HEK293 (cell line): Measurements from ENCODE around the gene CBX8.

ENCODE experiments used
- CTCF ChIA-PET: fragments of 350-600 bp; formaldehyde crosslinking; extraction: SDS; loops from one replicate; lab custom pipeline; 2021; ENCODE audit warnings: antibody characterized with exemption; lab: Yijun Ruan, JAX
- POLR2A ChIA-PET: fragments of 300-600 bp; formaldehyde crosslinking; extraction: SDS; loops from one replicate; lab custom pipeline; 2020; ENCODE audit warnings: antibody characterized with exemption, inconsistent platforms; lab: Yijun Ruan, JAX
- H3K27ac ChIP-seq: fragments of 200-500 bp; sonication (Bioruptor generic); 2 replicates; pipeline ENCODE4 v1.5.1; 2014; ENCODE audit warnings: low read depth, low read length, control low read depth, inconsistent platforms; ENCODE audit errors: extremely low read depth
- H3K36me3 ChIP-seq, 2 experiments: fragments of 200-500 bp in 1 of 2; sonication (Bioruptor generic) in 1 of 2; 1 replicate in 1 of 2; 2 replicates in 1 of 2; pipeline ENCODE4 v1.5.1; 2014 to 2017; ENCODE audit warnings: inconsistent platforms in 2 of 2, low read length in 2 of 2; ENCODE audit not compliant: control insufficient read depth in 2 of 2, insufficient read depth in 1 of 2
- H3K4me1 ChIP-seq: fragments of 200-500 bp; sonication (Bioruptor generic); 2 replicates; pipeline ENCODE4 v1.5.1; 2014; ENCODE audit warnings: mild to moderate bottlenecking, low read length, inconsistent platforms; ENCODE audit not compliant: control insufficient read depth, insufficient read depth
- H3K4me3 ChIP-seq: 2 replicates; pipeline ENCODE4 v1.5.1; 2011; ENCODE audit warnings: low read depth, mild to moderate bottlenecking, control low read depth, low read length, moderate library complexity
- H3K9me3 ChIP-seq: fragments of 200-500 bp; sonication (Bioruptor generic); 2 replicates; pipeline ENCODE4 v1.5.1; 2014; ENCODE audit warnings: low read depth, low read length, inconsistent platforms; ENCODE audit not compliant: control insufficient read depth, insufficient read depth
- ELK4 ChIP-seq: IDR thresholded peaks from 2 replicates; pipeline ENCODE4 v1.6.1; 2011; ENCODE audit warnings: mild to moderate bottlenecking, low read depth, low read length, borderline replicate concordance
- FEZF1 ChIP-seq: fragments of 450-650 bp; formaldehyde crosslinking; IDR thresholded peaks from 2 replicates; pipeline ENCODE4 v1.5.1; 2016; ENCODE audit warnings: missing biosample characterization, missing genetic modification characterization
- HOXA7 ChIP-seq: sonication (generic); formaldehyde crosslinking; IDR thresholded peaks from 2 replicates; pipeline ENCODE4 v1.8.1; 2022; ENCODE audit warnings: missing genetic modification reagents, borderline replicate concordance
- HOXD13 ChIP-seq: sonication (generic); formaldehyde crosslinking; IDR thresholded peaks from 2 replicates; pipeline ENCODE4 v1.8.0; 2022; ENCODE audit warnings: missing genetic modification reagents, borderline replicate concordance
- IKZF3 ChIP-seq: fragments of 450-650 bp; IDR thresholded peaks from 2 replicates; pipeline ENCODE4 v1.5.0; 2018; ENCODE audit warnings: missing biosample characterization, mild to moderate bottlenecking, missing genetic modification characterization, moderate library complexity
- INSM2 ChIP-seq: fragments of 450-650 bp; formaldehyde crosslinking; IDR thresholded peaks from 2 replicates; pipeline ENCODE4 v1.5.1; 2016; ENCODE audit warnings: missing biosample characterization, missing genetic modification characterization
- KLF16 ChIP-seq: fragments of 450-650 bp; formaldehyde crosslinking; IDR thresholded peaks from 2 replicates; pipeline ENCODE4 v1.5.1; 2017; ENCODE audit warnings: missing biosample characterization, missing genetic modification characterization
- PRDM2 ChIP-seq: fragments of 450-650 bp; formaldehyde crosslinking; IDR thresholded peaks from 2 replicates; pipeline ENCODE4 v1.5.1; 2016; ENCODE audit warnings: missing biosample characterization, missing genetic modification characterization, borderline replicate concordance
- PRDM4 ChIP-seq: fragments of 450-650 bp; formaldehyde crosslinking; IDR thresholded peaks from 2 replicates; pipeline ENCODE4 v1.5.1; 2017; ENCODE audit warnings: missing biosample characterization, missing genetic modification characterization
- TCF7L2 ChIP-seq: IDR thresholded peaks from 2 replicates; pipeline ENCODE4 v1.6.1; 2011; ENCODE audit warnings: low read depth, mild to moderate bottlenecking, inconsistent platforms, low read length, moderate library complexity, borderline replicate concordance
- TRIM28 ChIP-seq: IDR thresholded peaks from 2 replicates; pipeline ENCODE4 v1.6.1; 2011; ENCODE audit warnings: low read length, control low read depth, borderline replicate concordance
- ZBTB21 ChIP-seq: fragments of 450-650 bp; formaldehyde crosslinking; IDR thresholded peaks from 2 replicates; pipeline ENCODE4 v1.5.1; 2017; ENCODE audit warnings: missing biosample characterization, missing genetic modification characterization
- ZFHX2 ChIP-seq: fragments of 450-650 bp; formaldehyde crosslinking; conservative IDR thresholded peaks from 2 replicates; pipeline ENCODE4 v1.5.1; 2016; ENCODE audit warnings: missing biosample characterization, missing genetic modification characterization
- ZFP69B ChIP-seq: fragments of 450-650 bp; formaldehyde crosslinking; IDR thresholded peaks from 2 replicates; pipeline ENCODE4 v1.5.1; 2016; ENCODE audit warnings: missing biosample characterization, missing genetic modification characterization
- ZNF10 ChIP-seq: fragments of 450-650 bp; formaldehyde crosslinking; IDR thresholded peaks from 2 replicates; pipeline ENCODE4 v1.5.1; 2017; ENCODE audit warnings: missing biosample characterization, missing genetic modification characterization
- ZNF138 ChIP-seq: fragments of 450-650 bp; formaldehyde crosslinking; IDR thresholded peaks from 2 replicates; pipeline ENCODE4 v1.5.1; 2016; ENCODE audit warnings: missing biosample characterization, missing genetic modification characterization, borderline replicate concordance
- ZNF426 ChIP-seq: fragments of 450-650 bp; formaldehyde crosslinking; IDR thresholded peaks from 2 replicates; pipeline ENCODE4 v1.5.1; 2017; ENCODE audit warnings: missing biosample characterization, missing genetic modification characterization, mild to moderate bottlenecking, inconsistent platforms, moderate library complexity
- ZNF571 ChIP-seq: fragments of 450-650 bp; formaldehyde crosslinking; IDR thresholded peaks from 2 replicates; pipeline ENCODE4 v1.5.0; 2017; ENCODE audit warnings: missing biosample characterization, missing genetic modification characterization
- ZNF610 ChIP-seq: fragments of 450-650 bp; formaldehyde crosslinking; IDR thresholded peaks from 2 replicates; pipeline ENCODE4 v1.5.1; 2016; ENCODE audit warnings: missing biosample characterization, missing genetic modification characterization, borderline replicate concordance
- ZNF629 ChIP-seq: fragments of 450-650 bp; formaldehyde crosslinking; IDR thresholded peaks from 2 replicates; pipeline ENCODE4 v1.5.1; 2017; ENCODE audit warnings: missing biosample characterization, missing genetic modification characterization
- ZNF645 ChIP-seq: fragments of 450-650 bp; formaldehyde crosslinking; IDR thresholded peaks from 2 replicates; pipeline ENCODE4; 2016; ENCODE audit warnings: missing biosample characterization, missing genetic modification characterization
- ZNF664 ChIP-seq: fragments of 450-650 bp; formaldehyde crosslinking; IDR thresholded peaks from 2 replicates; pipeline ENCODE4 v1.5.1; 2016; ENCODE audit warnings: missing biosample characterization, missing genetic modification characterization
- ZNF704 ChIP-seq: fragments of 450-650 bp; formaldehyde crosslinking; IDR thresholded peaks from 2 replicates; pipeline ENCODE4 v1.5.1; 2016; ENCODE audit warnings: missing biosample characterization, missing genetic modification characterization
- ZNF747 ChIP-seq: fragments of 450-650 bp; formaldehyde crosslinking; IDR thresholded peaks from 2 replicates; pipeline ENCODE4 v1.5.1; 2016; ENCODE audit warnings: missing biosample characterization, missing genetic modification characterization

Gene CBX8

GRCh38 chr17:79838522-79839274 is 41.8 kb upstream of the CBX8 start:
- Histone ChIP-seq H3K9me3 (no peaks in the 10 kb centered on the region), H3K4me3 (peak overlapping the region; percentile 74), H3K36me3 (peaks cover 0 to 36% of the 10 kb centered on the region in 2 experiments; a peak in 1 of 3 replicates), H3K27ac (peak overlapping the region; percentile 81), H3K4me1 (peaks cover 23% of the 10 kb centered on the region)
- CTCF ChIA-PET, result interaction anchor here (0.6 to 2.9 kb wide), 15 partner anchors 8 to 131 kb away, joined by 3 to 31 read pairs (median 4); no protein-coding TSS in a partner anchor
- POLR2A ChIA-PET, result interaction anchor here (0.5 to 4.0 kb wide), 30 partner anchors 10 to 309 kb away, joined by 3 to 74 read pairs (median 8); partner anchors contain the start of gene CBX8
- TF ChIP-seq ZNF610 (tag by site-specific recombination), result no peak
- TF ChIP-seq ZNF10 (tag by site-specific recombination), result no peak
- no peak for TF ChIP-seq ZNF664 (tag by site-specific recombination)
- TF ChIP-seq HOXD13, result no peak
- no peak for TF ChIP-seq ZBTB21 (tag by site-specific recombination)
- TF ChIP-seq PRDM2 (tag by site-specific recombination), result no peak
- TF ChIP-seq ZNF645 (tag by site-specific recombination), result no peak
- TF ChIP-seq ZNF629 (tag by site-specific recombination), result no peak
- TF ChIP-seq ZNF704 (tag by site-specific recombination), result no peak
- TF ChIP-seq IKZF3 (tag by site-specific recombination), result no peak
- no peak for TF ChIP-seq ZNF426 (tag by site-specific recombination)
- no peak for TF ChIP-seq TCF7L2
- no peak; the same call in 1 of the 2 replicates for TF ChIP-seq ZFHX2
- peak; percentile 38; the same call in 1 of the 2 replicates for TF ChIP-seq KLF16 (tag by site-specific recombination)
- TF ChIP-seq INSM2 (tag by site-specific recombination), result no peak
- no peak for TF ChIP-seq ZNF747 (tag by site-specific recombination)
- TF ChIP-seq ELK4, result no peak
- no peak for TF ChIP-seq HOXA7
- TF ChIP-seq FEZF1 (tag by site-specific recombination), result no peak
- no peak for TF ChIP-seq PRDM4 (tag by site-specific recombination)
- no peak for TF ChIP-seq ZNF571 (tag by site-specific recombination)
- no peak for TF ChIP-seq TRIM28
- TF ChIP-seq ZFP69B (tag by site-specific recombination), result no peak
- TF ChIP-seq ZNF138, result no peak
